Measurements from ENCODE around the gene DLGAP1. TPM values are rescaled to one million over a fixed set of nuclear protein-coding genes. Genes with fewer than 3 reads are reported as not detected.
A peak's percentile ranks its signal among the peaks of the same experiment; 100 is the strongest.

Gene DLGAP1
- total RNA-seq, 1 donor from 2014 or later: 2.0 TPM

DNA sequence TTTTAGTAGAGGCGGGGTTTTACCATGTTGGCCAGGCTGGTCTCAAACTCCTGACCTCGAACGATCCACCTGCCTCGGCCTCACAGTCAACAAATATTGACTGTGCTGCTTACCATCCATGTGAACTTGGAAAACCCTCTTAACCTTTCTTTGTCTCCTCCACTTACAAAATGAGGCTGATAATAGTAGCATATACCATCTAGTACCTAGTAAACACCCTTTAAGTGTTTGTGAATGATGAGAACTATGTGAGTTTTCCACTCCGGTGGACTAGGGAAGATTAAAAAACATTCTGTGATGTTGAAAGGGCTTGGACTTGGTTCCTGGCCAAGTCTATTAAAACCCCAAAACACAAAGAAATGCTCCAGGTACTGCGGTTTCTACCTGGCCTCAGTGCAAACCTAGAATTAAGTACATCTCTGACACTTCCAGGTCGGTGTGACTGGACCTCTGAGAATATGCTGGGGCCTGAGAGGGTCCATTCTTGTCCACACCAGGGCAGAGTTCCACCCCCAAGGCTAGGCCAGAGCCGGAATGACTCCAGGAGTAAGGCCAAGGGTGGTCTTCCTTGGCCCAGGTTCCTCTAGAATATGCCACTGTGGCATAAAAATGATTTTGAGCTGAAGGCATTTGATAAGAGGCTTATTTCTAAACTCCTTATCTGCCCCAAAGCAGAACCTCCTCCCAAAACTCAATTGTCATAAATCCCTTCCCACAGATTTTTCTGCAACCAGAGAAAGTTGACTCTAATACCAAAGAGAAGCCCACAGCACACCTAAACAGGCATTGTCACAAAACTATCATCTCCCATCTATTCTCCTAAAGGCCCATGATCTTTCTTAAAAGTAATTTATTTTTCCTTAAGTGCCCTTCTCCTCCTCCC lies 787.6 kb downstream of the DLGAP1 start:
- H3K4me3 ChIP-seq: no peak overlapping the region

DNA sequence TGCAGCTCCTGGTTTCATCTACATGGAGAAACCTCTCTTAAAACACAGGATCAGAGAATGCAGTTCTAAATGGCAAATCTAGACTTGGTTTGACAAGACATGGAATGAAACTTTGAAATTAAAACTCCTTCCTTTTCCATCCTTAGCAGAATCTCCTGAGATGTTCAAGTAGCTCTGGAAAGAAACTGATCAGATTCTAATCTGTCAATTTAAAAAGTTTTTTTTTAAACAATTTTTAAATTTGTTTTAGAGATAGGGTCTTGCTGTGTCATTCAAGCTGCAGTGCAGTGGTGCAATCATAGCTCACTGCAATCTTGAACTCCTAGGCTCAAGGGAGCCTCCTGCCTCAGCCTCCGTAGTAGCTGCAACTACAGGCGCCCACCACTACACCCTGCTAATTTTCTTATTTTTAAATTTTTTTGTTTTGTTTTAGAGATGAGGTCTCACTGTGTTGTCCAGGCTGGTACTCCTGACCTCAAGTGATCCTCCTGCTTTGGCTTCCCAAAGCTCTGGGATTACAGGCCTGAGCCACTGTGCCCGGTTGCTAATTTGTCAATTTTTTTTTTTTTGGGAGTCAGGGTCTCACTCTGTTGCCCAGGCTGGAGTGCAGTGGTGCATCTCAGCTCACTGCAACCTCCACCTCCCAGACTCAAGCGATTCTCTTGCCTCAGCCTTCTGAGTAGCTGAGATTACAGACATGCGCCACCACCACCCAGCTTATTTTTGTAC lies 788.4 kb downstream of the DLGAP1 start:
- no peaks in the 10 kb centered on the region for H3K9me3 ChIP-seq
- intact Hi-C loops (cut with DNase I): loop anchor here (1.0 to 5.0 kb wide), 4 partner anchors 39 to 385 kb away; no protein-coding TSS in a partner anchor
- H3K27me3 ChIP-seq: no peaks in the 10 kb centered on the region
- no peak for DNase-seq (ENCODE audit: low spot score in 2 of 2)
- peaks cover 0 to 5% of the 10 kb centered on the region in 2 donors for H3K4me1 ChIP-seq
- TF ChIP-seq, protein P1, sequence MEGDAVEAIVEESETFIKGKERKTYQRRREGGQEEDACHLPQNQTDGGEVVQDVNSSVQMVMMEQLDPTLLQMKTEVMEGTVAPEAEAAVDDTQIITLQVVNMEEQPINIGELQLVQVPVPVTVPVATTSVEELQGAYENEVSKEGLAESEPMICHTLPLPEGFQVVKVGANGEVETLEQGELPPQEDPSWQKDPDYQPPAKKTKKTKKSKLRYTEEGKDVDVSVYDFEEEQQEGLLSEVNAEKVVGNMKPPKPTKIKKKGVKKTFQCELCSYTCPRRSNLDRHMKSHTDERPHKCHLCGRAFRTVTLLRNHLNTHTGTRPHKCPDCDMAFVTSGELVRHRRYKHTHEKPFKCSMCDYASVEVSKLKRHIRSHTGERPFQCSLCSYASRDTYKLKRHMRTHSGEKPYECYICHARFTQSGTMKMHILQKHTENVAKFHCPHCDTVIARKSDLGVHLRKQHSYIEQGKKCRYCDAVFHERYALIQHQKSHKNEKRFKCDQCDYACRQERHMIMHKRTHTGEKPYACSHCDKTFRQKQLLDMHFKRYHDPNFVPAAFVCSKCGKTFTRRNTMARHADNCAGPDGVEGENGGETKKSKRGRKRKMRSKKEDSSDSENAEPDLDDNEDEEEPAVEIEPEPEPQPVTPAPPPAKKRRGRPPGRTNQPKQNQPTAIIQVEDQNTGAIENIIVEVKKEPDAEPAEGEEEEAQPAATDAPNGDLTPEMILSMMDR (IDR thresholded peaks at IDR 0.05): no peak
- no peak overlapping the region for H3K4me3 ChIP-seq
- no peak overlapping the region for H3K27ac ChIP-seq
- H3K36me3 ChIP-seq: no peaks in the 10 kb centered on the region

More for the DNA sequence above, 787.6 kb downstream of the DLGAP1 start:
- Histone ChIP-seq H3K4me1 (peaks cover 0 to 5% of the 10 kb centered on the region in 2 donors), H3K36me3 (no peaks in the 10 kb centered on the region), H3K9me3 (no peaks in the 10 kb centered on the region), H3K27ac (no peak overlapping the region), H3K27me3 (no peaks in the 10 kb centered on the region)
- intact Hi-C loops (cut with DNase I): loop anchor here (5.0 kb wide), 2 partner anchors 40 to 210 kb away; no protein-coding TSS in a partner anchor
- TF ChIP-seq, protein P1 (IDR thresholded peaks at IDR 0.05): no peak
- DNase-seq (ENCODE audit: low spot score in 2 of 2): no peak

DNA sequence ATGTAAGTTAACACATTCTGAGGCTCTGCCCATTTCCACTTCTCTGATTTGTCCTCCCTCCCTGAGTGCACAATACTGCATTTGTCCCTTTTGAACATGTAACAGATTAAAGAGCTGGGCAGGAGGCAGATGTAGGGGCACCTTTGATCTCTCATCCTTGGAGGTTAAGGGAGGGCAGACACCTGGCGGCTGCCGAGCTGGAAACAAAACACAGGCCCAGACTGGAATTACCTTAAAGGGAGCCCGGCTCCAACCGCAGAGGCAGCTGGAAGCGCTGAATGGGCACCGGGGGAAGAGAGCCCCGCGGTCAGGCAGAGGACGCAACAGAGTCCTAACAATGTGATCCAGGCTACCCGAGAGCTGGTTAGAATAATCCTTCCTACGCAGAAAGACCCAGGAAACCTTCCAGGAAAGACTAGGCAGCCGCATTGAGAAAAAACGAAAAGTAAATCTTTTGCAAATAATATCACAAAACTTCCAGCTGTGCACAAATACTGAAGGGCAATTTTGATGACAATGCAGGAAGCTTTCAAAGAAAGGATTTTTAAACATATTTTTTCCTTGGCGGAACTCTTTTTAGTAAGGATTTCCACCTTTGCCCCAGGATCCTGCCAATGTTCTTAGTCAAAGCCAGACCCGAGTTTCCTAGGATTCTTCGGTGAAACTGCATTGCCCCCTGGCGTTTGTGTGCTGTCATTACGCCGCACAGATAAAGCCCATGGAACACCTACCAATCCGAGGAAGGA lies 789.2 kb downstream of the DLGAP1 start:
- intact Hi-C loops (cut with DNase I): loop anchor here (1.0 to 5.0 kb wide), 4 partner anchors 39 to 385 kb away; no protein-coding TSS in a partner anchor
- Histone ChIP-seq H3K4me3 (peak overlapping the region; percentile 32 to 51), H3K36me3 (no peaks in the 10 kb centered on the region), H3K9me3 (no peaks in the 10 kb centered on the region), H3K27me3 (no peaks in the 10 kb centered on the region), H3K27ac (peak overlapping the region; percentile 36 to 68), H3K4me1 (peaks cover 0 to 5% of the 10 kb centered on the region in 2 donors)
- peak; percentile 31 to 90 for DNase-seq (ENCODE audit: low spot score in 2 of 2)
- TF ChIP-seq, protein P1 (IDR thresholded peaks at IDR 0.05): peak; percentile 88 to 93 (median 92)

DNA sequence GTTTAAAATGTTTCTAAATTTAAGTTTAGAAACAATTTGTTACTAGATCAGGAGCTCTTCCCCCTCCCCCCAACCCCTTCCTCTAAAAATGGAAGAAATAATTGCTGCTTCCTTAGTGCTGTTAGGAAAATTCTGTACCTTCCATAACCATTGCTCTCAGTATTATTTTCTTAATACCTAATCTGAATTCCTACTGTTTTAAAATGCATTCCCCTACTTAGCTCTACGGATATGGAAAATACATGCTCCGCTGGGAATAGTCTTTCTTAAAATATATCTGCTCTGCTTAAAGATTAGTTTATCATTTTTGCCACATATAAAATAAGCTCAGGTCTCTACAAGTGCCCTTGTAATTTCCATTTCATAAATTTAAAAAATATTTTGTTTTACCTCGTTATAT lies 789.9 kb downstream of the DLGAP1 start:
- no peak overlapping the region for H3K27ac ChIP-seq
- H3K4me3 ChIP-seq: no peak overlapping the region
- intact Hi-C loops (cut with DNase I): loop anchor here (5.0 kb wide), 2 partner anchors 38 to 208 kb away; no protein-coding TSS in a partner anchor
- H3K36me3 ChIP-seq: no peaks in the 10 kb centered on the region
- no peaks in the 10 kb centered on the region for H3K9me3 ChIP-seq
- DNase-seq (ENCODE audit: low spot score in 2 of 2): no peak
- H3K27me3 ChIP-seq: no peaks in the 10 kb centered on the region
- TF ChIP-seq, protein P1 (IDR thresholded peaks at IDR 0.05): no peak
- peaks cover 0 to 5% of the 10 kb centered on the region in 2 donors for H3K4me1 ChIP-seq

DNA sequence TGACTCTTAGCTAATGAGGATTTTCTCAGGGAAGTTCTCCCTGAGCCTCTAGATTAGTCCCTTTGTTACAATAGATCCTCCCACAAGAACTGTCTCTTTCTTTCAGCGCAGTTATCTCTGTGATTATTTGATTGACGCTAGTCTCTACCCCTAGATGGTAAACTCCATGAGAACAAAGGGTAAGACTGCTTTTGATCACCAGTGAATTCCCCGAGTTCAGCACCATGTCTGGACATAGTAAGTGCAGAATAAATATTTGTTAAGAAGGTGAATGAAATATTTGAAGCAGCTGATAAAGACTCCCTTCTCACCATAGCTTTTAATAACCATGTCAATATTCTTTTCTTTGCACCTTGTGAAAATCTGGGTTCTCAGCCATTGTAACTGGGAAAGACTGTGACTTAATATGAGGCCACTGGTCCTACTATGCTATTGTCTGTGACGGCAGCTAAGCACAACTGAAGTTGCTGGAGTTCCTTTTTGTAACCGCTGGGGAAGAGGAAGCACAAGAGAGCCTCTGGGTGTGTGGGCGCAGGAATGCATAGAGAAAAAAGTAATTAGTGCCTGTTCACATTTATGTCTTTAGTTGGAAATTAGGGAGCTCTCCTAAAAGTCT lies 790.4 kb downstream of the DLGAP1 start:
- Histone ChIP-seq H3K9me3 (no peaks in the 10 kb centered on the region), H3K27me3 (no peaks in the 10 kb centered on the region), H3K4me3 (no peak overlapping the region), H3K36me3 (no peaks in the 10 kb centered on the region), H3K27ac (no peak overlapping the region), H3K4me1 (peaks cover 0 to 5% of the 10 kb centered on the region in 2 donors)
- no peak for DNase-seq (ENCODE audit: low spot score in 2 of 2)
- intact Hi-C loops (cut with DNase I): loop anchor here (5.0 kb wide), 2 partner anchors 37 to 207 kb away; no protein-coding TSS in a partner anchor
- TF ChIP-seq, protein P1 (IDR thresholded peaks at IDR 0.05): no peak

Measured in ascending aorta (tissue), 2 donors.